Measurements from ENCODE around the gene YIPF3.

GRCh38 chr6:43494766-43495165, 22.0 kb downstream of the YIPF3 start:
- no peak for TF ChIP-seq CTCF (IDR thresholded peaks at IDR 0.05)
- TF ChIP-seq TCF12 (IDR thresholded peaks at IDR 0.05) = no peak
- no peak for TF ChIP-seq FOXJ3 (CRISPR knock-in tag; IDR thresholded peaks at IDR 0.05)
- TF ChIP-seq GATA2 (CRISPR knock-in tag; IDR thresholded peaks at IDR 0.05) = no peak
- no peak for TF ChIP-seq NRF1 (IDR thresholded peaks at IDR 0.05; ENCODE audit: low read depth, low read length)
- no peak for TF ChIP-seq EZH2phosphoT487 (IDR thresholded peaks at IDR 0.05; ENCODE audit: borderline replicate concordance, low read depth)
- TF ChIP-seq CHD2 (IDR thresholded peaks at IDR 0.05; ENCODE audit: low read length, partially characterized antibody) = no peak
- no peak for TF ChIP-seq POLR2AphosphoS5 (IDR thresholded peaks at IDR 0.05; ENCODE audit: low read depth, low read length)
- TF ChIP-seq RAD21 (IDR thresholded peaks at IDR 0.05; ENCODE audit: low read length) = no peak
- no peak for TF ChIP-seq TAF1 (IDR thresholded peaks at IDR 0.05; ENCODE audit: borderline replicate concordance, low read depth, low read length)

Data from SK-N-SH (cell line).